ENCODE measurements around the gene NBEA.

GRCh38 chr13:35143123-35143522 lies 201.1 kb downstream of the NBEA start:
- TF ChIP-seq CTCF (IDR thresholded peaks at IDR 0.05) (no peak), POLR2A (IDR thresholded peaks at IDR 0.05) (no peak)
